ENCODE data around the gene SERTAD1. TPM values are rescaled to one million over a fixed set of nuclear protein-coding genes. Genes with fewer than 3 reads are reported as not detected.
"Not testable (repeated sequence)": the region's sequence is repeated elsewhere in the genome, so short reads cannot be mapped to it uniquely, and the experiment has no call there.

The SERTAD1 gene
- total RNA-seq, result 8.9 TPM
- long read RNA-seq, transcript SERTAD1-201 (2 exons, 2,114 nt), result major isoform, 15 of 17 reads
- long read RNA-seq, partial matches to known transcripts, result 0 of 17 reads
- long read RNA-seq, other reads (novel, unspliced or antisense), result 2 of 17 reads

GRCh38 chr19:40425450-40426287, at the start of gene SERTAD1:
Gene SERTAD1 (minus strand): TSS chr19:40425992. CDS start chr19:40423546, 2,446 bp downstream.
- peak; percentile 100 for DNase-seq
- intact Hi-C loops (cut with micrococcal nuclease), result no loop called here
- ATAC-seq, result peak; percentile 90

- ATAC-seq (no peak), DNase-seq (no peak)
- intact Hi-C loops (cut with micrococcal nuclease), result no loop called here
Measured at GRCh38 chr19:40474737-40475136, 48.9 kb upstream of the SERTAD1 start.

GRCh38 chr19:40472516-40472915, 46.7 kb upstream of the SERTAD1 start:
- ATAC-seq (no peak), DNase-seq (no peak)
- intact Hi-C loops (cut with micrococcal nuclease), result no loop called here

GRCh38 chr19:40471111-40471510, 45.3 kb upstream of the SERTAD1 start:
- DNase-seq (no peak), ATAC-seq (no peak)
- intact Hi-C loops (cut with micrococcal nuclease), result no loop called here

GRCh38 chr19:40469011-40469410, 43.2 kb upstream of the SERTAD1 start:
- intact Hi-C loops (cut with micrococcal nuclease), result no loop called here
- DNase-seq (no peak), ATAC-seq (no peak)

- intact Hi-C loops (cut with micrococcal nuclease), result no loop called here
- DNase-seq (peak; percentile 35), ATAC-seq (no peak)
Measured at GRCh38 chr19:40466985-40467734, 41.4 kb upstream of the SERTAD1 start, which contains the start of gene SPTBN4. Gene SPTBN4 (plus strand): TSS chr19:40467001. CDS start chr19:40472622, 5,621 bp downstream.

- peak; percentile 60 for DNase-seq
- peak; percentile 0 for ATAC-seq
- intact Hi-C loops (cut with micrococcal nuclease), result no loop called here
Measured at GRCh38 chr19:40466219-40466984, 40.6 kb upstream of the SERTAD1 start.

- intact Hi-C loops (cut with micrococcal nuclease), result no loop called here
Measured at GRCh38 chr19:40465557-40466218, 39.9 kb upstream of the SERTAD1 start, which contains the start of gene BLVRB. Gene BLVRB (minus strand): TSS chr19:40465745. CDS start chr19:40465688, 57 bp downstream.

GRCh38 chr19:40465025-40465556, 39.3 kb upstream of the SERTAD1 start:
- intact Hi-C loops (cut with micrococcal nuclease), result no loop called here
- no peak for DNase-seq
- peak; percentile 28 for ATAC-seq

More at GRCh38 chr19:40465557-40466218, 39.9 kb upstream of the SERTAD1 start, which contains the start of gene BLVRB:
- peak; percentile 94 for ATAC-seq
- DNase-seq, result peak; percentile 100

GRCh38 chr19:40464059-40465024, 38.5 kb upstream of the SERTAD1 start:
- intact Hi-C loops (cut with micrococcal nuclease), result no loop called here
- ATAC-seq, result peak; percentile 13
- DNase-seq, result peak; percentile 83

GRCh38 chr19:40463587-40464037, 37.8 kb upstream of the SERTAD1 start:
- ATAC-seq; DNase-seq; intact Hi-C loops (cut with micrococcal nuclease): not testable (repeated sequence)

GRCh38 chr19:40461669-40462221, 36.0 kb upstream of the SERTAD1 start:
- DNase-seq, result peak; percentile 59
- intact Hi-C loops (cut with micrococcal nuclease), result no loop called here
- ATAC-seq, result no peak

- intact Hi-C loops (cut with micrococcal nuclease), result no loop called here
- ATAC-seq (no peak), DNase-seq (no peak)
Measured at GRCh38 chr19:40460185-40460584, 34.4 kb upstream of the SERTAD1 start.

- intact Hi-C loops (cut with micrococcal nuclease), result no loop called here
- ATAC-seq (no peak), DNase-seq (no peak)
Measured at GRCh38 chr19:40458597-40458974, 32.8 kb upstream of the SERTAD1 start.

- intact Hi-C loops (cut with micrococcal nuclease), result no loop called here
- ATAC-seq (no peak), DNase-seq (no peak)
Measured at GRCh38 chr19:40457953-40458596, 32.3 kb upstream of the SERTAD1 start.

- intact Hi-C loops (cut with micrococcal nuclease), result no loop called here
- DNase-seq (no peak), ATAC-seq (no peak)
Measured at GRCh38 chr19:40457048-40457447, 31.3 kb upstream of the SERTAD1 start.

Data from left ventricle myocardium superior (tissue), 1 donor.